GM12878 (cell line): ENCODE measurements around the gene TCIRG1. TPM values are rescaled to one million over a fixed set of nuclear protein-coding genes. Genes with fewer than 3 reads are reported as not detected.

ENCODE experiments used
- ATF3 ChIP-seq: IDR thresholded peaks from 2 replicates; pipeline ENCODE4 v1.6.1; 2011; ENCODE audit warnings: low read depth, mild to moderate bottlenecking, low read length, moderate library complexity, borderline replicate concordance; ENCODE audit errors: extremely low read depth
- BHLHE40 ChIP-seq, 2 experiments: fragments of 450-650 bp in 1 of 2; IDR thresholded peaks; 2 replicates each; pipeline ENCODE4 v1.6.1; 2011 to 2017; ENCODE audit warnings: low read depth in 2 of 2, borderline replicate concordance in 1 of 2, improper control_type of control experiment in 1 of 2, low read length in 1 of 2, mild to moderate bottlenecking in 1 of 2
- CHD1 ChIP-seq: IDR thresholded peaks from 2 replicates; pipeline ENCODE4 v1.6.1; 2012; ENCODE audit warnings: low read depth, low read length, improper control_type of control experiment
- FOS ChIP-seq: IDR thresholded peaks from 3 replicates; pipeline ENCODE4 v1.6.1; 2011; ENCODE audit warnings: borderline replicate concordance; ENCODE audit not compliant: insufficient read length; ENCODE audit errors: extremely low read depth
- JUND ChIP-seq: IDR thresholded peaks from 2 replicates; pipeline ENCODE4 v1.6.1; 2012; ENCODE audit warnings: low read depth, mild to moderate bottlenecking, low read length, improper control_type of control experiment, moderate library complexity
- MLLT1 ChIP-seq: fragments of 450-650 bp; IDR thresholded peaks from 2 replicates; pipeline ENCODE4 v1.6.1; 2016; ENCODE audit warnings: mild to moderate bottlenecking
- NFIC ChIP-seq: IDR thresholded peaks from 2 replicates; pipeline ENCODE4 v1.6.1; 2012; ENCODE audit warnings: low read depth, mild to moderate bottlenecking, inconsistent platforms, low read length, moderate library complexity
- PML ChIP-seq: IDR thresholded peaks from 2 replicates; pipeline ENCODE4 v1.6.1; 2012; ENCODE audit warnings: low read length, inconsistent platforms
- RUNX3 ChIP-seq: IDR thresholded peaks from 2 replicates; pipeline ENCODE4 v1.6.1; 2012; ENCODE audit warnings: low read length, inconsistent platforms
- STAT3 ChIP-seq: IDR thresholded peaks from 2 replicates; pipeline ENCODE4 v1.6.1; 2011; ENCODE audit warnings: low read depth, low read length, improper control_type of control experiment
- TCF3 ChIP-seq: IDR thresholded peaks from 2 replicates; pipeline ENCODE4 v1.6.1; 2012; ENCODE audit warnings: low read depth, mild to moderate bottlenecking, low read length, borderline replicate concordance; ENCODE audit not compliant: insufficient read depth
- polyA plus RNA-seq, 11 experiments: library from polyadenylated mRNA; depleted of rRNA in 4 of 11; unstranded in 6 of 11; stranded (reverse) in 5 of 11; fragments of >200 nt; fragmentation: Nextera tagmentation in 4 of 11; fragmentation: Illumina TruSeq in 1 of 11; extraction: Ambion mirVana in 4 of 11; extraction: Trizol in 1 of 11; gene quantifications; 1 replicate in 1 of 11; 2 replicates in 10 of 11; pipeline versions ENCODE4 v1.2.1 to v1.2.3, GENCODE V29; 2011 to 2016; ENCODE audit warnings: inconsistent platforms in 2 of 11, missing spikeins in 2 of 11, low read depth in 1 of 11
- total RNA-seq, 4 experiments: library from RNA; depleted of rRNA in 3 of 4; stranded (reverse); fragments of >200 nt in 3 of 4; fragmentation: Illumina TruSeq in 1 of 4; extraction: Trizol in 1 of 4; gene quantifications; 2 replicates each; pipeline versions ENCODE4 v1.2.1 to v1.2.3, GENCODE V29; 2013 to 2021
- TF ChIP-seq, protein P1 (sequence below): fragments of 450-650 bp; IDR thresholded peaks from 2 replicates; pipeline ENCODE4 v1.6.1; 2014; ENCODE audit warnings: mild to moderate bottlenecking

Gene TCIRG1
- total and polyA plus RNA-seq, 10 of the 15 experiments (the other 5 are each of a cell fraction or from before 2014, with no cell fraction given), result 0.76 to 218 (median 87.4) TPM

- TF ChIP-seq TCF3 (no peak), JUND (no peak), MLLT1 (no peak), CHD1 (no peak), RUNX3 (no peak; the same call in 1 of the 2 replicates), STAT3 (no peak), NFIC (no peak), FOS (peak; percentile 67), PML (no peak), ATF3 (no peak), BHLHE40 (IDR thresholded peaks at IDR 0.05; ENCODE audit: borderline replicate concordance in 1 of 2, low read depth in 2 of 2, low read length in 1 of 2) (peak in 1 of 2 experiments; percentile 56; a peak in 1 of 4 replicates)
- TF ChIP-seq, protein P1, sequence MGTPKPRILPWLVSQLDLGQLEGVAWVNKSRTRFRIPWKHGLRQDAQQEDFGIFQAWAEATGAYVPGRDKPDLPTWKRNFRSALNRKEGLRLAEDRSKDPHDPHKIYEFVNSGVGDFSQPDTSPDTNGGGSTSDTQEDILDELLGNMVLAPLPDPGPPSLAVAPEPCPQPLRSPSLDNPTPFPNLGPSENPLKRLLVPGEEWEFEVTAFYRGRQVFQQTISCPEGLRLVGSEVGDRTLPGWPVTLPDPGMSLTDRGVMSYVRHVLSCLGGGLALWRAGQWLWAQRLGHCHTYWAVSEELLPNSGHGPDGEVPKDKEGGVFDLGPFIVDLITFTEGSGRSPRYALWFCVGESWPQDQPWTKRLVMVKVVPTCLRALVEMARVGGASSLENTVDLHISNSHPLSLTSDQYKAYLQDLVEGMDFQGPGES, result peak; percentile 78; the same call in 1 of the 2 replicates
Observed at GRCh38 chr11:68030318-68031143, 8.3 kb upstream of the TCIRG1 start, which contains the start of gene NDUFS8 (continued).
